Activated CD4-positive, alpha-beta T cell treated with anti-CD3 and anti-CD28 coated beads for 4 hours (primary cell): ENCODE results near the gene ZBTB16.

Experiments
- DNase-seq, 2 donors: peaks; one replicate each; pipeline ENCODE4 v3.0.0-alpha.2; 2020

ZBTB16 gene

DNA sequence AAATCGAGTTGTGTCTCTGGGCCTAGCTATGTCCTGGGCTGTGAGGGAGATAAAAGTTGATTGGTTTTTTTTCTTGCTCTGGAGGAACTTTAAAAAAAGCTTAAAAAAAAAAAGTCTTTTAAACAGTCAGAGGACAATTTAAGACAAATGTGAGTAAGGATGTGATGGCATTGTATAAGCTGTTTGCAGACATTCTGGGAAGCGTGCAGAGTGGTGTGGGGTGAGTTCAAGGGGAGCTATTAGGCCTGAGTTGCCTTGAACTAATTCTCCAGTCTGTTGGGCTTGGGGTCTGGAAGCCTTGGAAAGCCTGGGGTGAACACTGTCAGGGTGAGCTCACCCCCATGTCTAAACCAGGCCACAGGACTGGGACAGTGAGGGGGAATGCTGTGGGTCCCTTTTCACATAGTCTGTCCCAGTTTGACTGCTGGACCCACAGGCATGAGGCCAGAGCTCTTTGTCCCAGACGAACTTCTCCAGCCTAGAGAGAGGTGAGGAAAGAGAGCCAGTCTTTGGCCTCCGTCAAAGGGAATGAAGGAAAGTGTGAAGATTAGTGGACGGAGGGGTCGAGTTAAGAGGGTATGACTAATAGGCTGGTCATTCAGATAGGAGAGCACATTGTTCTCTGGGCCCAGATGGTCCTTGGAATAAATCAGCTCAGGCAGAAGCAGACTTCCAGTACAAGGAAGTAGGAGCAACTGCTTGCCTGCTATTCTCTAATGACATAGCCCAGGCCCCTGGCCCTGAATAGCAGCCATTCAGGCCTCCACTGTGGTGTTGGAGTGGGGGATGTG, 160.2 kb downstream of the ZBTB16 start:
- DNase-seq, result no peak

- DNase-seq, result no peak
Measured at GRCh38 chr11:114221037-114221436, 161.5 kb downstream of the ZBTB16 start.

DNA sequence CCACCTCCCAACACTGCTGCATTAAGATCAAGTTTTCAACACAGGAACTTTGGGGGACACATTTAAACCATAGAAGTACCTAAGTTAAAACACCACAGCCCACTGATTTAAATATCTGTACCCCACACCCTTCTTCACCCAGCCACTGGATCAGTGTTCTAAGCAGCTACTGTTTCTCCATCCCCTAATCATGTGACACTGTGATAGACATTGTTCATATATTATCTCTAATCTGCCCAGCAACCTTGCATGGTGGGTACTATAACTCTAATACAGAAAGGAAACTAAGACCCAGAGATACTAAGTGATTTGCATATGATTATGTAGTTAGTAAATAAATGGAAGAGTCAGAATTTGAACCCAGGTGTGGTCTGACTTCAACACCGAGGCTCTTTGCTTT, 166.2 kb downstream of the ZBTB16 start:
- DNase-seq, result no peak

GRCh38 chr11:114226356-114226755, 166.8 kb downstream of the ZBTB16 start:
- no peak for DNase-seq

DNA sequence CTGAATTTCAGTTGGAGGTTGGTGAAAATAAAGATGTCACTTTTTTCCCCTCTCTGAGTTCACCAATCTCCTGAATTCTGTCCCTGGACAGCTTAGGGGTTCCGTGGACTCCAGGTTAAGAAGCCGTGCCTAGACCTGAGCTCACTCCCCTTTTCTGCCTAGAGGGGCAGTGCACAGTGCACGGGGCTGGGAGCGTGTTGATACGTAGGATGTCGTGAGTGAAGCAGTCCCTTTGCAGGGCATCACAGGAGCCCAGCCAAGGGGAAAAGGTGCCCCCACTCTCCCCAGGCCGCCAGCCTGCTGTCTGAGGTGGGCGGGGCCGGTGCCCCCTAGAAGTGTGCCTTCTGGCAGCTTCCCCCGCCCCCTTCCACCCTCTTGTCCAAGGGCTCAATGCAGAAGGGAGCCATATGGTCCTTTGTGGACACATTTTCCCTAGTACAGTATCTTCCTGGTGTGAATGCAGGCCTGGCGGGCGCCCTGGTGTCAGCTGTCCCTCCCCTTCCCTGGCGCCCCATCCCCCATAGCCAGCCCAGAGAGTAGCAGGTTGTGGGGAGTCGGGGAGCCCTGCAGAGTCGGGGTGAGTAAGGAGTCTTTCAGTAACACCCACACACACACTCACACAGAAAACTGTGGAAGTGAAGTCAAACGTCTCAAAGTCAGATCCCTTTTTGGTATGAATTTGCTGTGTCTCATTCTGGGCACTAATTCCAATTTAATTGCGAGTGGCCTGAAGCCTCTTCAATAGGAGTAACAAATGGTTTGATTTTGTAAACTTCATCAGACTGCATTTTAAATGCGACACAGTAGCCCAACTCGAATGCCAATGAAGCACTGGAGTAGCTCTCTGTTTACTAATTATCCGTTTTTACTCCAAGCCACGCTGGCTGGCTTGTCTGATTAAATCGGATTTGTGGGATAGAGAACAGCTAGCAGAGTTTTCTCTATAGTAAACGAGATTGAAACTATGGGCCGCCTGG, 169.2 kb downstream of the ZBTB16 start:
- DNase-seq, result no peak

DNA sequence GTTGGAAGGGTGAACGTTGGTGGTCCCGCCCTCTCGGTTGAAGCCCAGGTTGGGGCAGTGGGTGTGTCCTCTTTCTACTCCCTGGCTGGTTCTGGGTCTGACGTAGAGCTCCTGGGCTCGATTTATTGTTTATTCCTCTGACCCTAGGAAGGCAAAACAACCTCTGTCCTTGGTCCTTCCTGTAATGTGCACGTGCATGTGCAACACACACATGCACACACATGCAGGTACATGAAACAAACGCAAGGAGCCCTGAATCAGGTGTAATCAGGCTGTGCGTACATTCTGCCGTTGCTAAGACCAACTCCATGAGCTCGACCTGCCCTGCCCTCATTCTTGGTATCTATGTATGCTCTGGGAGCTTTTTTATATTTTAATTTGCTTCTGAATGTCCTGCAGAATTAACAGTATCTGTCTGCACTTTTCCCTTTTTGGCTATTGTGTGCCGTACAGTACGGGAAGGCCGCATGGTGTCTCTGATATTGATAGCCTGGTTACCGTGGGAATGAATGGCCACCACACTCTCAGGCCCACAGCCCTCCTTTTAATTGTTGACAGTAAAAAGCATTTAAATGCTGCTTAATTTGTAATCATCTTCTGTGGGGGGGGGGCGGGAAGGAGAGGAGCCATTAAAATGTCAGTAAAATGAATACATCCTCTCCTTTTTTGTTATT, 170.7 kb downstream of the ZBTB16 start:
- no peak for DNase-seq

DNA sequence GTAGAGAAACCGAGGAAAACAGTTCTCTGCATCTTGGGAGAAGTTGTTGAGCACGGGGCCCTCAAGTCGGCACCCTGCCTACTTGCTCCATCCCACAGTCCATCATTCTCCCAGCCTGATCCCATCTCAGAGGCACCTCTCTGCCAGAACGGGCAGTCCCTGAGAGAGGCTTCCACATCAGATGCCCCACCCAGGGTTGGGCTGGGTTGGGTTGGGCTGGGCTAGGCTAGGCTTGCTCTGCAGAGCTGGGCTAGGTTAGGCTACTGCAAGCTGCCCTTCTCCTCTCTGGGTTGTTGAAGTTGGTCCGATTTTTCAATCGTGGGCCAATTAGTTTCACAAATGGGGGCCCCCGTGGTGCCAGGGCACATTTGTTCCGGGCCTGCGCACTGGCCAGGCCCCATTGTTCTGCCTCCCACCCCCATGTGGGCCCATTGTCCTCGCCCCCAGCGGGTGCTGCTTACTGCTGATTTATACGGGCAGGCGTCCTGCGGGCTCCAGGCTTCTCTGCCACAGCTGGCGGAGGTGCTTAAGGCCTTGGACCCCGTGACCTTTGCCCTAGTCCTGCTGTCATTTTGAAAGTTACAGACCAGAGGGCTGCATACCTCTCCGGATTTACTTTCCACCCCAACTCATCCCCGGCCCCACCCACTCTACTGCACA, 173.0 kb downstream of the ZBTB16 start:
- no peak for DNase-seq

DNA sequence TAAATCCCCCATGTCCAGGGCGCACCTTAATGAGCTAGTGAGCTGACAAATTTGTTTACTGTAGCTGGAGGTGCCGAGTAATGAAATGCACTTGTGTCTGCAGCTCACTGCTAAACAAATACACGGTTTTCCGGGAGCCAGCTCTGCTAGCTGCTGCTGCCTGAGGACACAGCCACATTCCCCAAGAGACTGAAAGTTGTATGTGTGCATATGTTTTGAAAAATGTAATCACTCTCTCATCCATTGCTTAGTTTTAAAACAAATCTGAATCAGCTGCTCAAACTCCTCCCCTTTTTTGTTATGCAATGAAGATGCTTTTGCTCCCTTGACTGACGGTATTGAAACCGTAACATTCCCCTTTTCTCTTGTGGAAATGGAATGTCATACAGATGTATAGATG, 174.2 kb downstream of the ZBTB16 start:
- DNase-seq, result no peak

DNA sequence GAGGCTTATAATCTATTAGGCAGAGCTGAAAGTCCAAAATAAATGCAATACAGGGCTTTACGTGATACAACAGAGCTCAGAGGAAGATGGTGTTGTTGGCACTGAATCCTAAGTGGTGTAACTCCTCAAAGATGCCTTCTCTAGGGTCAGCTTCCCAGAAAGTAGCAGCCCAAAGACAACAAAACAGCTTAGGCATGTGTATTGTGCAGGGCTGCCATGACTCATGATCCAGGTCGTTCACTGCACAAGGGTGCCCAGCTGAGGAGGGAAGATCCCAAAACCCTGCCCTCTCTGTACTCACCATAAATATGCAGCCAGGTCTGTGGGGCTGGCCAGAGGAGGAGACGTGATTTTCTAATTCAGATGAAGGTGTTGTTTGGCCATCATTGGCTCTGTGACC, 177.3 kb downstream of the ZBTB16 start:
- DNase-seq, result no peak

- no peak for DNase-seq
Measured at GRCh38 chr11:114237321-114238280, 178.1 kb downstream of the ZBTB16 start.

DNA sequence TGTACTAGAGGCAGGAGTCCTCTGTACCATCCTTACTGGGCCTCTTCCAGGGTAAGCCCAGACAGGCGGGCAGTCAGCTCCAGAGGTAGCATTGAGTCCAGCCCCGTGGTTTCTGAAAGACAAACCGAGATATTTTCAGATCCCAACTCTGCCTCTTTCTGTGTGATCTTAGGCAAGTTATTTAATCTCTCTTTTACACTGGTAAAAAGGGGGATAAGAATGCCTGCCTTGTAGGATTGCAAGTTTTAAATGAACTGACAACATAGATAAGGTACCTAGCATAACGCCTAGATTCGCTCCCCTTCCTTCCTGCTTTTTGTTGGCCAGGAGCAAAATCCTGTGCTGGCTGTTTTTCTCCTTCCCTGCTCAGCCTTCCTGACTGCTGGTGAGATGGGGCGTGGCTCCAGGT, 180.2 kb downstream of the ZBTB16 start:
- DNase-seq, result no peak

DNA sequence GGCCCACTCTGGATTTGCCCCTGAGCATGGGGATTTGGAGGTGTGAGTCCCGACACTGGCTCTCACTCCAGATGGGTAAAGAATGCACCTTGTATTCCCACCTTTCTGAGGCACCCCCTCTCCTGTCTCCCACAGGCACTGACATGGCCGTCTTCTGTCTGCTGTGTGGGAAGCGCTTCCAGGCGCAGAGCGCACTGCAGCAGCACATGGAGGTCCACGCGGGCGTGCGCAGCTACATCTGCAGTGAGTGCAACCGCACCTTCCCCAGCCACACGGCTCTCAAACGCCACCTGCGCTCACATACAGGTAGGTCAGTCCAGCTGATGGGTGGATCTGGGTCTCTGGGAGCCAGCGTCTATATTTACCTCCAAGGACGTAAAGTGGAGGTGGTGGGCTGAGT, 182.5 kb downstream of the ZBTB16 start:
- DNase-seq, result no peak

GRCh38 chr11:114243461-114244372, 184.2 kb downstream of the ZBTB16 start:
- DNase-seq, result no peak

DNA sequence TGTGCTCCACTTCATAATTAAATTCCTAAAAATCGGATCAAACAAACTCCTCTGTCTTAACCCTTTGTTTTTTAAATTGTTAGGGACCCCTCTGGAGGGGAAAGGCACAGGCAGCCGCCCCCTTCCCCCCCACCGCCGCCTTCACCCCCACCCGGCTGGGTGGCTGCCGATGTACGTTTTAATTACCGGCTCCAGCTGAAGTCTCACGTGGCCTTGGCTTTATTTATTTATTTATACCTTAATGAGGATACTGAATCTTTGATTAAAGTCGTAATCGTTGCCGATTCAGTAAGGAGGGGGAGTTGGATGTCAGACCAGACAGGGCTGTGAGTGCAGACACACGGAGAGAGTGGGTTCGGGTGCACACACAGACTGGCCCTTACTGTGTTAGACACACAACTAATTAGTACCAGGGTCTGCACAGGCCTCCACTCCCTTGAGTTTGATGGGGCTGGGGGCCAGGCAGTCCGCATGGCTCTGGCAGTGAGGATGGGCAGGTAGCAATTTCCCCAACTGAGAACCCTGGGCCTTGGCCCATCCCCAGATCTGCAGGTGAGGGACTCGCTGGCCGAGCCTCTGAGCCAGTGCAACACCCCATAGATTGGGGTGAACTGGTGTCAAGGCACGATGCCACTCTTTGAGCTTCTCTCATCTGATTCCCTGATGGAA, 185.3 kb downstream of the ZBTB16 start:
- no peak for DNase-seq

DNA sequence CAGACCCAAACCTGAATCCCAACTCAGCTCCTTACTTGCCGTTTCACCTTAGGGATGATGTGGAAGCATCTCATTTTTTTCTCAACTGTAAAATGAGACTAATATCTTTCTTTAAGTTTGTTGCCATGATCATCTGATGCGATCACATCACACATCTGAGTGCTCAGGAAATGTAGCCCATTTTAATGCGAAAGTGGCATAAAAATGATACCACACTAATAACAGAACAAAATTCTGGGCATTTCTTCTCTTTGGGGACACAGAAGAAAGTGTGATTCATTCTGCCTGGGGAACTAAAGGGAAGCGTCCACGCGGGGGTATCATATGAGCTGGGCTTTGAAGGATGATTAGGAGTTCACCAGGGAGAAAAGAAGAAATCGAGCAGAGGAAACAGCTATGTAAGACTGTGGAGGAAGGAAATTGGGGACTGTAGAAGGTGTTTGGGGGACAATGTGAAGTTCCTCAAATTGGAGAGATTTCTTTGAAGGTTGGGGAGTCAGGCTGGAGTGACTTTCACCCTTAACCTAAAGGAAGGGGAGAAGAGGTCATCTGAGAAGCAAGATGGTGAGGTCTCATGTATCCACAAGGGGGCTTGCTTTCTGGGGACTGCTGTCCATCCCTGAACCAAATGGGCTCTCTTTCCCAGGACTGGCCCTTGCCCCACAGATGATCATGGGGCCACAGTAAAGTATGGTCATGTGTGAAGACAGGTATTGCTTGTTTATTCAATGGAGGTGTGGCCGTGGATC, 187.0 kb downstream of the ZBTB16 start:
- no peak for DNase-seq

GRCh38 chr11:114247070-114247789, 187.7 kb downstream of the ZBTB16 start:
- DNase-seq, result no peak

DNA sequence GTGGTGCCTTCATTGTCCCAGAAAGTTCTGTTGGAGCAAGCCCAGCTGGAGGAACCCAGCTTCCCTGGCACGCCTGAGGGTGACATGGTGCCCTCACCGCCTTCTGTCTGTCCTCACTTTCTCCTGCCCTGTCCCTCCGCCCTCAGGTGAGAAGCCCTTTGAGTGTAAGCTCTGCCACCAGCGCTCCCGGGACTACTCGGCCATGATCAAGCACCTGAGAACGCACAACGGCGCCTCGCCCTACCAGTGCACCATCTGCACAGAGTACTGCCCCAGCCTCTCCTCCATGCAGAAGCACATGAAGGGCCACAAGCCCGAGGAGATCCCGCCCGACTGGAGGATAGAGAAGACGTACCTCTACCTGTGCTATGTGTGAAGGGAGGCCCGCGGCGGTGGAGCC, 190.7 kb downstream of the ZBTB16 start:
- DNase-seq, result no peak
